ENCODE measurements around the gene ZNF674. TPM values are rescaled to one million over a fixed set of nuclear protein-coding genes. Genes with fewer than 3 reads are reported as not detected.

The ZNF674 gene
- total RNA-seq, 6 experiments from 2014 or later, result 5.1 to 7.1 (median 6.5) TPM

- Mint-ChIP-seq H3K9me3 (no peaks in the 10 kb centered on the region), H3K27ac (peak overlapping the region; percentile 95), H3K4me3 (peak overlapping the region; percentile 89), H3K36me3 (ENCODE audit: low read depth) (peaks cover 6% of the 10 kb centered on the region; the same call in 1 of the 2 replicates), H3K4me1 (ENCODE audit: low read depth) (peaks cover 38% of the 10 kb centered on the region), H3K27me3 (ENCODE audit: insufficient read depth) (no peaks in the 10 kb centered on the region)
- TF ChIP-seq CTCF (IDR thresholded peaks at IDR 0.05), result no peak
- peak; percentile 73 for DNase-seq
Observed at GRCh38 chrX:46577221-46578005, 32.2 kb upstream of the ZNF674 start.

- peak overlapping the region; percentile 95 for H3K27ac Mint-ChIP-seq
- H3K4me3 Mint-ChIP-seq, result peak overlapping the region; percentile 89
- H3K27me3 Mint-ChIP-seq (ENCODE audit: insufficient read depth), result no peaks in the 10 kb centered on the region
- TF ChIP-seq CTCF (IDR thresholded peaks at IDR 0.05), result no peak
- H3K4me1 Mint-ChIP-seq (ENCODE audit: low read depth), result peaks cover 30% of the 10 kb centered on the region
- no peaks in the 10 kb centered on the region for H3K9me3 Mint-ChIP-seq
- DNase-seq, result no peak
- H3K36me3 Mint-ChIP-seq (ENCODE audit: low read depth), result peaks cover 6% of the 10 kb centered on the region; the same call in 1 of the 2 replicates
Observed at GRCh38 chrX:46576458-46576857, 31.2 kb upstream of the ZNF674 start.

- H3K27me3 Mint-ChIP-seq (ENCODE audit: insufficient read depth), result no peaks in the 10 kb centered on the region
- H3K36me3 Mint-ChIP-seq (ENCODE audit: low read depth), result peaks cover 6% of the 10 kb centered on the region; the same call in 1 of the 2 replicates
- peak overlapping the region; percentile 89 for H3K4me3 Mint-ChIP-seq
- H3K4me1 Mint-ChIP-seq (ENCODE audit: low read depth), result peaks cover 30% of the 10 kb centered on the region
- peak overlapping the region; percentile 95 for H3K27ac Mint-ChIP-seq
- no peak for DNase-seq
- no peak for TF ChIP-seq CTCF (IDR thresholded peaks at IDR 0.05)
- H3K9me3 Mint-ChIP-seq, result no peaks in the 10 kb centered on the region
Observed at GRCh38 chrX:46575991-46576392, 30.8 kb upstream of the ZNF674 start.

GRCh38 chrX:46575586-46575985 lies 30.4 kb upstream of the ZNF674 start:
- Mint-ChIP-seq H3K27ac (peak overlapping the region; percentile 95), H3K36me3 (ENCODE audit: low read depth) (peaks cover 6% of the 10 kb centered on the region; the same call in 1 of the 2 replicates), H3K4me1 (ENCODE audit: low read depth) (peaks cover 30% of the 10 kb centered on the region), H3K27me3 (ENCODE audit: insufficient read depth) (no peaks in the 10 kb centered on the region), H3K9me3 (no peaks in the 10 kb centered on the region), H3K4me3 (peak overlapping the region; percentile 89)
- no peak for DNase-seq
- TF ChIP-seq CTCF (IDR thresholded peaks at IDR 0.05), result no peak

- H3K27ac Mint-ChIP-seq, result no peak overlapping the region
- peaks cover 6% of the 10 kb centered on the region; the same call in 1 of the 2 replicates for H3K36me3 Mint-ChIP-seq (ENCODE audit: low read depth)
- peak overlapping the region; percentile 82 for H3K4me3 Mint-ChIP-seq
- H3K27me3 Mint-ChIP-seq (ENCODE audit: insufficient read depth), result no peaks in the 10 kb centered on the region
- H3K9me3 Mint-ChIP-seq, result no peaks in the 10 kb centered on the region
- TF ChIP-seq CTCF (IDR thresholded peaks at IDR 0.05), result no peak
- no peak for DNase-seq
- peaks cover 30% of the 10 kb centered on the region for H3K4me1 Mint-ChIP-seq (ENCODE audit: low read depth)
Observed at GRCh38 chrX:46574774-46575381, 29.7 kb upstream of the ZNF674 start.
